Endothelial cell (in vitro differentiated cells): ENCODE results near the gene FHL3. TPM values are rescaled to one million over a fixed set of nuclear protein-coding genes. Genes with fewer than 3 reads are reported as not detected.

ENCODE experiments used
- DNase-seq: peaks from one replicate; pipeline ENCODE4 v3.0.0; 2021; ENCODE audit warnings: low spot score
- H3K27ac Mint-ChIP-seq: one replicate; pipeline ENCODE4 v1.8.0; 2021; ENCODE audit warnings: mixed read lengths, inconsistent platforms; ENCODE audit not compliant: unreplicated experiment
- H3K27me3 Mint-ChIP-seq: one replicate; pipeline ENCODE4 v1.8.0; 2021; ENCODE audit warnings: mild to moderate bottlenecking, moderate library complexity, mixed read lengths, inconsistent platforms; ENCODE audit not compliant: unreplicated experiment
- H3K36me3 Mint-ChIP-seq: one replicate; pipeline ENCODE4 v1.8.0; 2021; ENCODE audit warnings: mild to moderate bottlenecking, low read depth, mixed read lengths, inconsistent platforms; ENCODE audit not compliant: unreplicated experiment
- H3K4me1 Mint-ChIP-seq: one replicate; pipeline ENCODE4 v1.8.0; 2021; ENCODE audit warnings: mild to moderate bottlenecking, mixed read lengths, inconsistent platforms; ENCODE audit not compliant: unreplicated experiment
- H3K4me3 Mint-ChIP-seq: one replicate; pipeline ENCODE4 v1.8.0; 2021; ENCODE audit warnings: mild to moderate bottlenecking, mixed read lengths, inconsistent platforms; ENCODE audit not compliant: unreplicated experiment
- H3K9me3 Mint-ChIP-seq: one replicate; pipeline ENCODE4 v1.8.0; 2021; ENCODE audit warnings: mixed read lengths, inconsistent platforms; ENCODE audit not compliant: unreplicated experiment
- CTCF ChIP-seq: fragments of 200-600 bp; sonication (generic); IDR thresholded peaks from one replicate; pipeline ENCODE4 v1.5.0; 2021; ENCODE audit warnings: antibody characterized with exemption; ENCODE audit not compliant: unreplicated experiment
- total RNA-seq: library from RNA; stranded (reverse); fragmentation: NEBNext Ultra II Directional; extraction: Animal tissue kit (Norgen Biotek cat#: 25700); gene quantifications from one replicate; pipeline ENCODE4 v1.2.1, GENCODE V29; 2021; ENCODE audit not compliant: unreplicated experiment

Gene FHL3
- total RNA-seq, 1 donor from 2014 or later: 142 TPM

- TF ChIP-seq CTCF: no peak
- peak; percentile 85 for DNase-seq
- H3K4me3 Mint-ChIP-seq: peak within 1 kb of the TSS; percentile 99
- peak within 1 kb of the TSS; percentile 99 for H3K27ac Mint-ChIP-seq
- H3K36me3 Mint-ChIP-seq: peaks cover 10% of the 10 kb centered on the region
- H3K9me3 Mint-ChIP-seq: no peaks in the 10 kb centered on the region
- H3K27me3 Mint-ChIP-seq: no peaks in the 10 kb centered on the region
- H3K4me1 Mint-ChIP-seq: peaks cover 62% of the 10 kb centered on the region
Observed at GRCh38 chr1:38012363-38013226, 7.3 kb upstream of the FHL3 start, which contains the start of gene UTP11. Gene UTP11, plus strand, starts transcription at chr1:38012734. Its CDS starts 69 bp downstream, at chr1:38012803.

GRCh38 chr1:38009841-38010180 is 4.5 kb upstream of the FHL3 start:
- TF ChIP-seq CTCF: no peak
- H3K4me3 Mint-ChIP-seq: no peak overlapping the region
- no peak for DNase-seq

GRCh38 chr1:38009088-38009840 is 4.0 kb upstream of the FHL3 start:
- peak overlapping the region; percentile 72 for H3K27ac Mint-ChIP-seq
- H3K36me3 Mint-ChIP-seq: peaks cover 9% of the 10 kb centered on the region
- H3K4me3 Mint-ChIP-seq: no peak overlapping the region

More at GRCh38 chr1:38009841-38010180, 4.5 kb upstream of the FHL3 start:
- H3K36me3 Mint-ChIP-seq: peaks cover 5% of the 10 kb centered on the region
- H3K9me3 Mint-ChIP-seq: no peaks in the 10 kb centered on the region
- H3K27me3 Mint-ChIP-seq: no peaks in the 10 kb centered on the region
- peak overlapping the region; percentile 36 for H3K27ac Mint-ChIP-seq
- peaks cover 47% of the 10 kb centered on the region for H3K4me1 Mint-ChIP-seq

GRCh38 chr1:38006008-38006828 is 904 bp upstream of the FHL3 start:
- peak overlapping the region; percentile 78 for H3K4me3 Mint-ChIP-seq
- TF ChIP-seq CTCF: no peak
- peaks cover 10% of the 10 kb centered on the region for H3K36me3 Mint-ChIP-seq
- DNase-seq: no peak
- H3K27ac Mint-ChIP-seq: no peak overlapping the region
- peaks cover 50% of the 10 kb centered on the region for H3K4me1 Mint-ChIP-seq
- peaks cover 8% of the 10 kb centered on the region for H3K27me3 Mint-ChIP-seq
- no peaks in the 10 kb centered on the region for H3K9me3 Mint-ChIP-seq

More at GRCh38 chr1:38009088-38009840, 4.0 kb upstream of the FHL3 start:
- no peak for TF ChIP-seq CTCF
- Mint-ChIP-seq H3K9me3 (no peaks in the 10 kb centered on the region), H3K4me1 (peaks cover 50% of the 10 kb centered on the region), H3K27me3 (no peaks in the 10 kb centered on the region)
- DNase-seq: no peak
